Cardiac muscle cell (in vitro differentiated cells and primary cell): ENCODE measurements around the gene APC2. TPM values are rescaled to one million over a fixed set of nuclear protein-coding genes. Genes with fewer than 3 reads are reported as not detected.

Experiments
- DNase-seq, 2 donors: peaks; one replicate each; pipeline versions ENCODE4 v3.0.0 to v3.0.0-alpha.2; 2010 to 2017; ENCODE audit warnings: low read depth in 1 of 2, low spot score in 1 of 2
- H3K27ac ChIP-seq: fragments of 200-600 bp; sonication (generic); 2 replicates; pipeline ENCODE4 v1.5.1; 2016
- H3K27me3 ChIP-seq: fragments of 200-600 bp; sonication (generic); 2 replicates; pipeline ENCODE4 v1.6.0; 2016; ENCODE audit warnings: control low read depth
- H3K36me3 ChIP-seq: fragments of 200-600 bp; sonication (generic); 2 replicates; pipeline ENCODE4 v1.5.1; 2016; ENCODE audit warnings: control low read depth
- H3K4me1 ChIP-seq: fragments of 200-600 bp; sonication (generic); 2 replicates; pipeline ENCODE4 v1.8.1; 2017; ENCODE audit warnings: low read depth, mild to moderate bottlenecking, mixed run types
- H3K4me3 ChIP-seq: fragments of 200-600 bp; sonication (generic); 2 replicates; pipeline ENCODE4 v1.5.1; 2016; ENCODE audit warnings: mild to moderate bottlenecking
- H3K9me3 ChIP-seq: fragments of 200-600 bp; sonication (generic); 2 replicates; pipeline ENCODE4 v1.5.1; 2017; ENCODE audit warnings: low read depth, mild to moderate bottlenecking, control low read depth
- polyA plus RNA-seq: library from polyadenylated mRNA; unstranded; fragments of >200 nt; fragmentation: Nextera tagmentation; extraction: Ambion mirVana; gene quantifications from 2 replicates; pipeline ENCODE4 v1.2.1, GENCODE V29; 2016
- total RNA-seq: library from RNA; depleted of rRNA; stranded (reverse); fragments of >200 nt; gene quantifications from 2 replicates; pipeline ENCODE4 v1.2.3, GENCODE V29; 2016
- TF ChIP-seq, protein P1 (sequence below): IDR thresholded peaks from 2 replicates; pipeline ENCODE4 v1.5.1; 2012; ENCODE audit warnings: low read depth, mild to moderate bottlenecking, low read length

APC2 gene
- total and polyA plus RNA-seq, 2 experiments from 2014 or later = 0.42 to 0.94 TPM

DNA sequence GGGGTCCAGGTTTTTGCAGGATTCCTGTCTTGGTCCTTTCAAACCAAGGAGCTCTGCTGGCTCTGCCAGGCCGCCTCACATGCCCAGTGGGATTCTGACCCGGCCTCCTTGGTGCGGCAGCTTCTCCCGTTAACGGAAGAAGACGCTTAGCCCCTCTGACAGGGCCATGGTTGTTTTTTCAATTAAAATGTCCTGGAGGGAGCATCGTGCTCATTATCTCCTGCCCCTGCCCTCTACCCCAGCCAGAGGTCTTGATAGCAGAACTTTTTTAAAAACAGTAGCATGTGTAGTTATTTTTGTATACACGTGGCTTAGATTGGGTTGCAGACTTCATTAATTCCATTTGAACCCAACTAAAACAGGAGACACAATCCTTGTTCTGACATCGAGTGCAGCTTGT lies 23.2 kb upstream of the APC2 start:
- TF ChIP-seq, protein P1, sequence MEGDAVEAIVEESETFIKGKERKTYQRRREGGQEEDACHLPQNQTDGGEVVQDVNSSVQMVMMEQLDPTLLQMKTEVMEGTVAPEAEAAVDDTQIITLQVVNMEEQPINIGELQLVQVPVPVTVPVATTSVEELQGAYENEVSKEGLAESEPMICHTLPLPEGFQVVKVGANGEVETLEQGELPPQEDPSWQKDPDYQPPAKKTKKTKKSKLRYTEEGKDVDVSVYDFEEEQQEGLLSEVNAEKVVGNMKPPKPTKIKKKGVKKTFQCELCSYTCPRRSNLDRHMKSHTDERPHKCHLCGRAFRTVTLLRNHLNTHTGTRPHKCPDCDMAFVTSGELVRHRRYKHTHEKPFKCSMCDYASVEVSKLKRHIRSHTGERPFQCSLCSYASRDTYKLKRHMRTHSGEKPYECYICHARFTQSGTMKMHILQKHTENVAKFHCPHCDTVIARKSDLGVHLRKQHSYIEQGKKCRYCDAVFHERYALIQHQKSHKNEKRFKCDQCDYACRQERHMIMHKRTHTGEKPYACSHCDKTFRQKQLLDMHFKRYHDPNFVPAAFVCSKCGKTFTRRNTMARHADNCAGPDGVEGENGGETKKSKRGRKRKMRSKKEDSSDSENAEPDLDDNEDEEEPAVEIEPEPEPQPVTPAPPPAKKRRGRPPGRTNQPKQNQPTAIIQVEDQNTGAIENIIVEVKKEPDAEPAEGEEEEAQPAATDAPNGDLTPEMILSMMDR = no peak
- Histone ChIP-seq H3K36me3 (peaks cover 31% of the 10 kb centered on the region), H3K27ac (no peak overlapping the region)

DNA sequence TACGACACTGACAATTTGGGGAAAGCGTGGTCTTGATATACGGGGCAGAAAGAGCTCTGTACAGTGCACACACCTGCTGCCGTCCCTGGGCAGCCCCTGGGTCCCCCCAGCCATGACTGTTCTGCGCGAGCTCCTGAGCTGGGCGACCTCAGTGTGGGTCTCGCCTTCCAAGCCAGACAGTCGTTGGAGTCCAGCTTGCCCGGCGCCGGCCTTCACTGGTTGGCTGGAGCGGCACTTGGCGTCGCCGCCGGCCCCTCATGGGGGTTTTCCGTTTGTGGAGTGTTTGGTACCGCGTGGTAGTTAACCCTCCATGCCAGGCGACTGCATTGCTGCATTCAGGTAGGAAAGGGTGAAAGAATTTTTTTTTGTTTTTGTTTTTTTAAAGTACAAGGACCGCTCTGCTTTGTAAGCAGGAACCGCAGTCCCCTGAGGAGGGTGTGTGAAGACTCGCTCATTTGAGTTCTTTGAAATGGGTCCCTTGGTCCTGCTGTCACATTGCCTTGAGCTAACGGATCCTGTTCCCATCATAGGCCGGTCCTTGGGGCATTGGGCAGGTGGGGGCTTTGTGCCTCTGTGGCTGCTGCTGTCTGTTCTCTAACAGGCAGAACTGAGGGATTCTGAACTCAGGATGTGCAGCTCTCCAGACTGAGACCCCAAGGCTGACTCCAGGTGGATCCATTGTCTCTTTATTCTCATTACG lies 22.6 kb upstream of the APC2 start:
- TF ChIP-seq, protein P1 = no peak
- Histone ChIP-seq H3K4me1 (no peaks in the 10 kb centered on the region), H3K27ac (no peak overlapping the region), H3K4me3 (no peak overlapping the region), H3K36me3 (peaks cover 27% of the 10 kb centered on the region), H3K9me3 (no peaks in the 10 kb centered on the region), H3K27me3 (no peaks in the 10 kb centered on the region)
- DNase-seq = no peak

More for the DNA sequence above, 23.2 kb upstream of the APC2 start:
- H3K4me1 ChIP-seq = no peaks in the 10 kb centered on the region
- DNase-seq = no peak
- H3K4me3 ChIP-seq = no peak overlapping the region
- H3K9me3 ChIP-seq = no peaks in the 10 kb centered on the region
- H3K27me3 ChIP-seq = no peaks in the 10 kb centered on the region

DNA sequence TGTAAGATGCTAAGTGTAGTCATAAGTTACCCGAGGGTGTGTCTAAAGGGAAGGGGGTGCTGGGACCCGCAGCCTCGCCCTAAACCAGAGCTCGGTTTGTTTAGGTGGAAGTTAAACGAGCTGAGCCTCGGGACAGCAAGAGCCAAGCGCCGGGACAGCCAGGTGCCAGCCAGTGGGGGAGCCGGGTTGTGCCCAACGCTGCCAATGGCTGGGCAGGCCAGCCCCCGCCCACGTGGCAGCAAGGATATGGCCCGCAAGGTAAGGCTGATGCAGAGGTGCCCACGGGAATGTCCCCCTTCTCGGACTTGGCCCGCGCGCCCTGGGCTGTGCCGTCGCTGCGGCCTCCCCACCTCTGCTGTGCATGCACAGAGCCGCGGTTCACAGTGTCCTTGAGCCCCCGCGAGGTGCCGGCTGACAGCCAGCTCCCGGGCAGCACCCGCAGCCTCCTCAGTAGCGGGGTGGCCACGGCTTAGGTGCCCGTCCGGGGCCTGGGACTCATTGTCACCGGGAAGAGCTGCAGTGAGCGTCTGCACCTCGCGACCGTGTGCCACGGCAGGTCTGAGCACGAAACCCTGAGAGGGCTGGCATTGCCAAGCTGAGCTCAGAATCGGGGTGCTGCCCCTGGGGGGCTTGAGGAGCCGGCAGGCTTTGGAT lies 21.1 kb upstream of the APC2 start:
- Histone ChIP-seq H3K27ac (no peak overlapping the region), H3K36me3 (peaks cover 26% of the 10 kb centered on the region), H3K9me3 (no peaks in the 10 kb centered on the region), H3K27me3 (no peaks in the 10 kb centered on the region), H3K4me1 (no peaks in the 10 kb centered on the region), H3K4me3 (no peak overlapping the region)
- TF ChIP-seq, protein P1 = no peak
- no peak for DNase-seq

DNA sequence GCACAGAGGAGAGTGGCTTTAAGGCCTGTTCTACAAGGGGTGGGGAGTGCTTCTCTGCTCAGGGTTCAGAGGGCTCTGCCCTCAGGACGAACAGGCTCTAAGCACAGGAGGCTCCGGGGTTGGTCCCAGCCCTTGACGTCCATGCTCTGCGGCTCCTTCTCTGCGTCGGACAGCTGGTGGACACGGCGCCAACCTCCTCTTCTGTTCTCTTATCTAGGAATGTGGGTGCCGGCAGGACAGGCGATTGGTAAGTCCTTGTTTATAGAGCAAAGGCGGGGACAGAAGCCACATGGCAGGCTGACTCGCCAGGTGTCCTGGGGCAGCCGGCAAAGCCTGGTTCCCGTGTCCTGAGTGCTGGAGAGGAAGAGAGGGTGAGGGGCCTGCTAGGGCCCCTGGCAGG lies 20.2 kb upstream of the APC2 start:
- TF ChIP-seq, protein P1 = no peak
- peak in 1 of 2 donors; percentile 45 for DNase-seq
- Histone ChIP-seq H3K4me3 (no peak overlapping the region), H3K4me1 (no peaks in the 10 kb centered on the region), H3K27ac (peak overlapping the region; percentile 13), H3K27me3 (no peaks in the 10 kb centered on the region), H3K9me3 (no peaks in the 10 kb centered on the region), H3K36me3 (peaks cover 24% of the 10 kb centered on the region)

DNA sequence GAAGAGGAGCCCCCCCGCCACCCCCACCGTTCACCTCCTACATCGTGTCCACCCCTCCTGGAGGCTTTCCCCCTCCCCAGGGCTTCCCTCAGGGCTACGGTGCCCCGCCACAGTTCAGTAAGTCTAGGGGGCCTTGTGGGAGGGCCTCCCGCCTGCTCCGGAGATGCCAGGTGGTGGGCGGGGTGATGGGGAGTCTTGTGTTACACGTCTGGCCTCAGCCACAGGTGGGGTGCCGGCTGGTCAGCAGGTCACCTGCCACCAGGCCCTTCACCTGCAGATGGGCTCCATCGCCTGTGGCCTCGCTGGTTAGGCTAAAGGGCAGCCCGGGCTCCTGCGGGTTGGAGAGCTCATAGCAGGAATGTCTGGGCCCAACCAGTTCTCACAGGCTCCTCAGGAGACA lies 19.7 kb upstream of the APC2 start:
- TF ChIP-seq, protein P1 = no peak
- Histone ChIP-seq H3K4me3 (no peak overlapping the region), H3K36me3 (peaks cover 24% of the 10 kb centered on the region), H3K27ac (no peak overlapping the region), H3K27me3 (no peaks in the 10 kb centered on the region), H3K9me3 (no peaks in the 10 kb centered on the region), H3K4me1 (no peaks in the 10 kb centered on the region)
- DNase-seq = no peak
